Measurements from ENCODE around the gene CPNE9.

DNA sequence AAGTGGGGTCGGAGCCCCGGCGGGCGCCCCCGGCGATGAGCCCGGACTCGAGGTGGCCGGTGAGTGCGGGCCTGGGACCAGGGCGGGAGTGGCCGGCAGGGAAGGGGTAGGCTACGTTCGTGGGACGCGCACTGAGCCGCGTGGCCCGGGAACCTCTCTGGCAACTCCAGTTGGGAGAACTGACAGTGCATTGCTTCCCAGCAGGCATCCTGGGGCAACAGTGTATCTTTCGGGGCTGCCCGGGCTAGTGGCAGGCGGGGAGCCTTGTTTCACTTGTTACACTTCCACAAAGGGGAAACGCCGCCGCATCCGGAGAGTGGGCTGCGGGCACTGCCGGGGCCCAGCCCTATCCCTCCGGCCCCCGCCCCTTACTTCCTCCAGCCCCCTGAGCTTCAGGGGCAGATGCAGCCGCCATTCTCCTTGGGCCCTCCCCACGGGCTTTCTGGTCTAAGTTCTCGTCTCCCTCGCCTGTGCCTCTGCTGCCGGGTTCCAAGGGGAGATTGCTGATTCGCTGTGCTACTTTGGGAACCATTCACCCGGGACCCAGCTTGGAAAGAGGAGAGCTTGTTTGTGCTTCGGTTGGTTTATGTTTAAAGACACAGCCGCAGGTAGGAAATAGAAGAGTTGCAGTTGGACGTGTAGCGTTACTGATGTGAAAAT is 28.6 kb downstream of the CPNE9 start:
- TF ChIP-seq, protein P1, sequence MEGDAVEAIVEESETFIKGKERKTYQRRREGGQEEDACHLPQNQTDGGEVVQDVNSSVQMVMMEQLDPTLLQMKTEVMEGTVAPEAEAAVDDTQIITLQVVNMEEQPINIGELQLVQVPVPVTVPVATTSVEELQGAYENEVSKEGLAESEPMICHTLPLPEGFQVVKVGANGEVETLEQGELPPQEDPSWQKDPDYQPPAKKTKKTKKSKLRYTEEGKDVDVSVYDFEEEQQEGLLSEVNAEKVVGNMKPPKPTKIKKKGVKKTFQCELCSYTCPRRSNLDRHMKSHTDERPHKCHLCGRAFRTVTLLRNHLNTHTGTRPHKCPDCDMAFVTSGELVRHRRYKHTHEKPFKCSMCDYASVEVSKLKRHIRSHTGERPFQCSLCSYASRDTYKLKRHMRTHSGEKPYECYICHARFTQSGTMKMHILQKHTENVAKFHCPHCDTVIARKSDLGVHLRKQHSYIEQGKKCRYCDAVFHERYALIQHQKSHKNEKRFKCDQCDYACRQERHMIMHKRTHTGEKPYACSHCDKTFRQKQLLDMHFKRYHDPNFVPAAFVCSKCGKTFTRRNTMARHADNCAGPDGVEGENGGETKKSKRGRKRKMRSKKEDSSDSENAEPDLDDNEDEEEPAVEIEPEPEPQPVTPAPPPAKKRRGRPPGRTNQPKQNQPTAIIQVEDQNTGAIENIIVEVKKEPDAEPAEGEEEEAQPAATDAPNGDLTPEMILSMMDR (conservative IDR thresholded peaks at IDR 0.05; ENCODE audit: low read depth, low read length) = no peak
- no peak for TF ChIP-seq EZH2phosphoT487 (IDR thresholded peaks at IDR 0.05; ENCODE audit: borderline replicate concordance, low read length)
